ENCODE results near the gene BHLHE40. TPM values are rescaled to one million over a fixed set of nuclear protein-coding genes. Genes with fewer than 3 reads are reported as not detected.

BHLHE40 gene
- total and polyA plus RNA-seq, 2 of the 13 experiments (the other 11 are each of a cell fraction or from before 2014, with no cell fraction given): 1.8 to 51.0 TPM

- TF ChIP-seq ZBTB33 (CRISPR knock-in tag; IDR thresholded peaks at IDR 0.05): no peak
- TF ChIP-seq NFE2L1 (CRISPR knock-in tag; IDR thresholded peaks at IDR 0.05; ENCODE audit: borderline replicate concordance): 0 out of 2 replicates have a peak, but pooled peaks have one; percentile 69
- peak; percentile 82 for TF ChIP-seq TAF1 (CRISPR knock-in tag; IDR thresholded peaks at IDR 0.05)
- no peak for TF ChIP-seq ASH2L (IDR thresholded peaks at IDR 0.05; ENCODE audit: insufficient read length, low read depth, low read length)
- no peak for TF ChIP-seq NFKB2 (CRISPR knock-in tag; IDR thresholded peaks at IDR 0.05; ENCODE audit: borderline replicate concordance)
- no peak for TF ChIP-seq MTA1 (CRISPR knock-in tag; IDR thresholded peaks at IDR 0.05; ENCODE audit: borderline replicate concordance)
- TF ChIP-seq LBX2 (CRISPR knock-in tag; IDR thresholded peaks at IDR 0.05; ENCODE audit: borderline replicate concordance): no peak
- no peak for TF ChIP-seq U2AF1 (optimal IDR thresholded peaks at IDR 0.05; ENCODE audit: low read depth, low read length)
- no peak for TF ChIP-seq CREBL2 (CRISPR knock-in tag; IDR thresholded peaks at IDR 0.05; ENCODE audit: borderline replicate concordance)
- no peak for TF ChIP-seq MIER2 (CRISPR knock-in tag; IDR thresholded peaks at IDR 0.05)
- TF ChIP-seq KDM5A (IDR thresholded peaks at IDR 0.05; ENCODE audit: borderline replicate concordance, low read length): no peak
- TF ChIP-seq NR0B2 (CRISPR knock-in tag; IDR thresholded peaks at IDR 0.05): 0 out of 2 replicates have a peak, but pooled peaks have one; percentile 30
- no peak for TF ChIP-seq ZFP36L1 (CRISPR knock-in tag; IDR thresholded peaks at IDR 0.05)
- TF ChIP-seq TIGD3 (CRISPR knock-in tag; IDR thresholded peaks at IDR 0.05; ENCODE audit: borderline replicate concordance): 0 out of 2 replicates have a peak, but pooled peaks have one; percentile 14
- peak; percentile 86 for TF ChIP-seq MED1 (CRISPR knock-in tag; IDR thresholded peaks at IDR 0.05)
- peak; percentile 4; the same call in 1 of the 2 replicates for TF ChIP-seq RXRA (CRISPR knock-in tag; IDR thresholded peaks at IDR 0.05)
- peak; percentile 72 for TF ChIP-seq AGO2 (optimal IDR thresholded peaks at IDR 0.05; ENCODE audit: low read depth, low read length)
- no peak; the same call in 1 of the 2 replicates for TF ChIP-seq ZNF235 (CRISPR knock-in tag; IDR thresholded peaks at IDR 0.05; ENCODE audit: borderline replicate concordance)
- TF ChIP-seq ZNF850 (CRISPR knock-in tag; conservative IDR thresholded peaks at IDR 0.05): no peak
- TF ChIP-seq ETV5 (CRISPR knock-in tag; IDR thresholded peaks at IDR 0.05; ENCODE audit: borderline replicate concordance): no peak
- TF ChIP-seq ZNF138 (CRISPR knock-in tag; IDR thresholded peaks at IDR 0.05; ENCODE audit: low read depth): no peak
- TF ChIP-seq FOXP4 (CRISPR knock-in tag; IDR thresholded peaks at IDR 0.05): peak; percentile 30; the same call in 1 of the 2 replicates
These were observed at the start of gene BHLHE40 (continued) for GRCh38 chr3:4979428-4980228.
